Upper lobe of left lung (tissue), 6 donors: ENCODE results near the gene RPLP2. TPM values are rescaled to one million over a fixed set of nuclear protein-coding genes. Genes with fewer than 3 reads are reported as not detected.
A peak's percentile ranks its signal among the peaks of the same experiment; 100 is the strongest.

Experiments
- ATAC-seq, 2 donors: fragments of 200-7000 bp; cut with Tn5 transposase; one replicate each; pipeline ENCODE4 v1.9.1; 2022; ENCODE audit warnings: mild to moderate bottlenecking in 2 of 2, moderate library complexity in 2 of 2; ENCODE audit not compliant: low FRiP score in 2 of 2
- DNase-seq, 2 donors: peaks; one replicate each; pipeline ENCODE4 v3.0.0-alpha.2; 2019 to 2020
- H3K27ac ChIP-seq, 4 donors: fragments of 200-600 bp; sonication (generic); one replicate each; pipeline ENCODE4 v1.5.1; 2016 to 2019
- H3K27me3 ChIP-seq, 4 donors: fragments of 200-600 bp; sonication (generic); one replicate each; pipeline ENCODE4 v1.5.1; 2017 to 2019
- H3K36me3 ChIP-seq, 4 donors: fragments of 200-600 bp; sonication (generic); one replicate each; pipeline ENCODE4 v1.5.1; 2016 to 2019
- H3K4me1 ChIP-seq, 4 donors: fragments of 200-600 bp; sonication (generic); one replicate each; pipeline ENCODE4 v1.5.1; 2018 to 2019
- H3K4me3 ChIP-seq, 4 donors: fragments of 200-600 bp; sonication (generic); one replicate each; pipeline ENCODE4 v1.5.1; 2017 to 2019; ENCODE audit warnings: mild to moderate bottlenecking in 2 of 4, moderate library complexity in 1 of 4
- H3K9me3 ChIP-seq, 4 donors: fragments of 200-600 bp; sonication (generic); one replicate each; pipeline ENCODE4 v1.5.1; 2018 to 2019
- EP300 ChIP-seq, 4 donors: sonication (generic); formaldehyde crosslinking; IDR thresholded peaks; one replicate each; pipeline ENCODE4 v1.5.1; 2017; ENCODE audit warnings: antibody characterized with exemption in 4 of 4, control low read depth in 2 of 4
- POLR2A ChIP-seq, 4 donors: fragments of 450-650 bp; IDR thresholded peaks; one replicate each; pipeline ENCODE4 v1.5.1; 2016 to 2017; ENCODE audit warnings: antibody characterized with exemption in 4 of 4, mild to moderate bottlenecking in 2 of 4
- POLR2AphosphoS5 ChIP-seq, 2 donors: sonication (generic); formaldehyde crosslinking; IDR thresholded peaks; one replicate each; pipeline ENCODE4 v1.5.1; 2017; ENCODE audit warnings: antibody characterized with exemption in 2 of 2
- WGBS, 2 donors: methylation state at CpG; one replicate each; pipeline ENCODE4 v1.1.5; 2017 to 2018; 5-methylcytosine and 5-hydroxymethylcytosine counted together
- total RNA-seq, 6 donors: library from RNA; depleted of rRNA in 4 of 6; stranded (reverse); fragments of >200 nt in 4 of 6; gene quantifications; one replicate each; pipeline versions ENCODE4 v1.1.0 to v1.2.1, GENCODE V29; 2016 to 2021
- TF ChIP-seq, protein P1 (sequence below), 6 experiments: fragments of 450-650 bp in 4 of 6; fragments of 200-600 bp in 2 of 6; sonication (generic) in 2 of 6; IDR thresholded peaks; one replicate each; pipeline ENCODE4 v1.5.1; 2016 to 2019; ENCODE audit warnings: antibody characterized with exemption in 6 of 6
- donor health status: DM: no; HTN: no; CAD: no; lungs with moderate emphysema.
- donor health status: DM: no; HTN: yes; CAD: no; lungs with severe emphysema.

RPLP2 gene
- total RNA-seq, 6 donors from 2014 or later = 451 to 1,926 (median 773) TPM

DNA sequence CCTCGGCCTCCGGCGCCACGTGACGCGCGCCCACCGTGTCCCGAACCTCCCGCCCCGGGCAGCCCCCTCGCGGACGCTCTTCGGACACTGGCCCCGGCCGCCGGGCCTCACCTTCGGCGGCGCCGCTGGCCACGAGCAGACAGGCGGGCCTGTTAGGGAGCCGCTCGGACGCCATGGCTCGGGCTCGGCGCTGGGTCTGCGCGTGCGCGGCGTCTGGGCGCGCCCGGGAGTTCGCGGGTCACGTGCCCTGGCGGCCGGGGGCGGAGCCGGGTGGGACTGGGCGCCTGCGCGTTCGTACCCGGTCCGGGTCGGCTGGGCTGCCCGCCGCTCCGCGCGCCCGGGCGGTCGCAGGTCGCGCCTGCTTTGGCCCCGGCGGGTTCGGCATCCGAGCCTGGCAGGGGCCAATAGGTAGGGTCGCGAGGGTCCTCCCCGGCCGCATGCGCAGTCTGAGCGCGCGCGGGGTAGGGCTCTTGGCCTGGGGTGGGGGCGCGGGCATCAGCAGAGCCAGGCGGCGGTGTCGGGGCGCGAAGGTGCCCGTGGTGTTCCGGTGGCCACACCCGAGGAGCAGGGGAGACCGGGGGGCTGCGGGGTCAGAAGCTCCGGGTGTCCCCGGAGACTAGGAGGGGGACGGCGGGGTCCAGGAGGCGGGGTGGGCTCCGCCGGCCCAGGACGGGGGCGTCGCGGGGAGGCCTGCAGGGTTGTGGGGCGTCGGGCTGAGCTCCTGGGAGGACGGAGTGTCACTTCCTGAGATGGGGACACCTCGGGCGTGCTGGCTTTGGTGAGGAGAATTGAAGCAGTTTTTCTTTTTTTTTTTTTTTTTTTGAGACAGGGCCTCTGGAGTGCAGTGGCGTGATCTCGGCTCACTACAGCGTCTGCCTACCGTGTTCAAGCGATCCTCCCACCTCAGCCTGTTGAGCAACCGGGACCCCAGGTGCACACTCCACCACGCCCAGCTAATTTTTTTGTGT, 32.2 kb upstream of the RPLP2 start, which contains the start of gene GATD1:
Gene GATD1 (minus strand): TSS at position 200 of the 968 bp plus-strand sequence. CDS start 25 bp downstream, at position 175.
- peaks cover 0 to 18% (median 15%) of the 10 kb centered on the region in 4 donors for H3K36me3 ChIP-seq
- WGBS, 2 donors = 1 to 2% methylated on average over 38 to 50 of the region's 110 CpGs
- peak within 1 kb of the TSS; percentile 84 to 92 (median 88) for H3K27ac ChIP-seq
- no peaks in the 10 kb centered on the region for H3K9me3 ChIP-seq
- peak within 1 kb of the TSS; percentile 67 to 99 (median 88) for H3K4me3 ChIP-seq
- ATAC-seq = peak; percentile 81 to 97
- TF ChIP-seq EP300 (IDR thresholded peaks at IDR 0.05) (no peak), POLR2A (IDR thresholded peaks at IDR 0.05) (peak in 3 of 4 donors; percentile 63 to 93 (median 74)), POLR2AphosphoS5 (IDR thresholded peaks at IDR 0.05) (peak; percentile 15 to 74)
- TF ChIP-seq, protein P1, sequence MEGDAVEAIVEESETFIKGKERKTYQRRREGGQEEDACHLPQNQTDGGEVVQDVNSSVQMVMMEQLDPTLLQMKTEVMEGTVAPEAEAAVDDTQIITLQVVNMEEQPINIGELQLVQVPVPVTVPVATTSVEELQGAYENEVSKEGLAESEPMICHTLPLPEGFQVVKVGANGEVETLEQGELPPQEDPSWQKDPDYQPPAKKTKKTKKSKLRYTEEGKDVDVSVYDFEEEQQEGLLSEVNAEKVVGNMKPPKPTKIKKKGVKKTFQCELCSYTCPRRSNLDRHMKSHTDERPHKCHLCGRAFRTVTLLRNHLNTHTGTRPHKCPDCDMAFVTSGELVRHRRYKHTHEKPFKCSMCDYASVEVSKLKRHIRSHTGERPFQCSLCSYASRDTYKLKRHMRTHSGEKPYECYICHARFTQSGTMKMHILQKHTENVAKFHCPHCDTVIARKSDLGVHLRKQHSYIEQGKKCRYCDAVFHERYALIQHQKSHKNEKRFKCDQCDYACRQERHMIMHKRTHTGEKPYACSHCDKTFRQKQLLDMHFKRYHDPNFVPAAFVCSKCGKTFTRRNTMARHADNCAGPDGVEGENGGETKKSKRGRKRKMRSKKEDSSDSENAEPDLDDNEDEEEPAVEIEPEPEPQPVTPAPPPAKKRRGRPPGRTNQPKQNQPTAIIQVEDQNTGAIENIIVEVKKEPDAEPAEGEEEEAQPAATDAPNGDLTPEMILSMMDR (IDR thresholded peaks at IDR 0.05) = peak in 2 of 6 experiments; percentile 20 to 38
- peak; percentile 93 to 100 for DNase-seq
- no peaks in the 10 kb centered on the region for H3K27me3 ChIP-seq
- H3K4me1 ChIP-seq = peaks cover 15 to 46% (median 32%) of the 10 kb centered on the region in 4 donors

DNA sequence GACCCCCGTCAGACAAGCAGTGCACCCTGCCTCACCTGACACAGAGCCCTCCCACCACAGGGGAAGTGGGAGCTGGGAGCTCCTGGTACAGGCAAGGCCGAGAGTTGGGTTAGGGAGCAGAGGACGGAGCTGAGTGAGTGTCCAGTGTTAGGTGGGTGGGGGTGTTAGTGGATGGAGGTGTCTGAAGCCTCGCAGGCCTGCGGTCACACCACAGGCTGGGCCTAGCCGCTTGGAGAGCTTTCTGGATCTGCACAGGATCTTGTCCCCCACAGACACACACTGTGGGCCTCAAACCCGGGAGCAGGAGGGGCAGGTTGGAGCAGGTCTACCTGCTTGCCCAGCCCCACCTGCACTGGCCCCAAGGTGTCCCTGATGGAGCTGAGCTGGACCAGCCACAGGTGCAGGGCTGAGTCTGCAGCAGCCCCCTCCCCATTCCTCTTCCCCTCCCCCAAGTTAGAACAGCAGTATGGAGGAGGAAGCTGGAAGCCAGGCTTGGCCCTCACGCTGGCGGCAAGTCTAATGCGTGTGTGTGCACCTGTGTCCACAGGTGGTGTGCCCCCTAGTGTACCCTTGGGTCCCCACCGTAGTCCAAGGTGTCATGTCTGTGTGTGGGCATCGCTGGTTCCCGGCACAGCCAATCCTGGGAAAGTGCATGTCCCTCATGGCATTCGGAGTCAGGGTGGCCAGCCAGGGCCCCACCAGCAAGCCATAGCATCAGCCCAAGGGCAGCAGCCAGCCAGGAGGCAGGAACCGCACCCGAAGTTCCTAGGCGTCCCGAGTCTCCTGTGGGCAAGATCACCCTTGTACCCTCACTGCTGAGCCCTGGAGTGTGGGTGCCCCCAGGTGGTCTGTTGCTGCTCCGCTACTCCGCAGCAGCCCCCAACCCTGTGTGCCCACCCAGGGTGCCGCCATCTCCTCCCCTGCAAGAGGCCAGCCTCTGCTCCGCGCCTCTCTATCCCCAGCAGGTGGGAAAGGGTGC, 30.5 kb upstream of the RPLP2 start:
- H3K4me1 ChIP-seq = peaks cover 23 to 45% (median 37%) of the 10 kb centered on the region in 4 donors
- H3K27me3 ChIP-seq = no peaks in the 10 kb centered on the region
- H3K4me3 ChIP-seq = no peak overlapping the region
- no peaks in the 10 kb centered on the region for H3K9me3 ChIP-seq
- peaks cover 0 to 1% (median 0%) of the 10 kb centered on the region in 4 donors for H3K36me3 ChIP-seq
- ATAC-seq (no peak), DNase-seq (peak in 1 of 2 donors; percentile 48)
- 97 to 99% methylated on average over 10 to 22 of the region's 23 CpGs for WGBS, 2 donors
- H3K27ac ChIP-seq = no peak overlapping the region
- no peak for TF ChIP-seq EP300 (IDR thresholded peaks at IDR 0.05)
- TF ChIP-seq POLR2AphosphoS5 (IDR thresholded peaks at IDR 0.05) = no peak
- TF ChIP-seq, protein P1 (IDR thresholded peaks at IDR 0.05) = no peak
- no peak for TF ChIP-seq POLR2A (IDR thresholded peaks at IDR 0.05)

DNA sequence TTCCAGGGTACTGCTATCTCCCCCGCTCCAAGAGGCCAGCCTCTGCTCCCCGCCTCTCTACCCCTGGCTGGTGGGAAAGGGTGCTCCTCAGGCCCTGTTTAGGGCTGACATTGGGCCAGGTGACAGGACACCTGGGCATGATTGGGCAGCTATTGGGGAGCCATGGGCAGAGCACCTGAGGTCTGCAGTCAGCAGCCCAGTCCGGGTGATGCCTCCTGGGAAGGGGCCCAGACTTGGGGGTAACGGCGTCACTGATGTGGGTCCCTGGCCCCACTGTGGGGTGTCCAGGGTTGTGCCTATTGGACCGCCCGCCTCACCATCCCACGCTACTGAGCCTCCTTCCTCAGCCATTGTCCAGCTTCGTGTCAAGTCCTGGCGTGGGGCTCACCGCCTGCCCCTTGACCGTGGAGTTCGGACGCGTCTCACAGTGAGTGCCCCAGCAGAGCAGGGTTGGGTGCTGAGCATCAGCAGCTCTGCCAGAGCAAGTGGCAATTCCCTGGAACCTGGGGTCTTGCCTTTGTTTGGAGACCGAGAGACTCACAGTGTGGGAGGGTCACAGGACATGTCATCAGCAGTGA, 29.7 kb upstream of the RPLP2 start:
- Histone ChIP-seq H3K4me3 (no peak overlapping the region), H3K9me3 (no peaks in the 10 kb centered on the region), H3K36me3 (no peaks in the 10 kb centered on the region), H3K4me1 (peaks cover 22 to 39% (median 35%) of the 10 kb centered on the region in 4 donors), H3K27ac (no peak overlapping the region), H3K27me3 (no peaks in the 10 kb centered on the region)
- DNase-seq (peak in 1 of 2 donors; percentile 41), ATAC-seq (no peak)
- TF ChIP-seq POLR2A (IDR thresholded peaks at IDR 0.05) (no peak), EP300 (IDR thresholded peaks at IDR 0.05) (no peak), POLR2AphosphoS5 (IDR thresholded peaks at IDR 0.05) (no peak)
- TF ChIP-seq, protein P1 (IDR thresholded peaks at IDR 0.05) = no peak
- 95 to 98% methylated on average over 15 to 16 of the region's 16 CpGs for WGBS, 2 donors
